ENCODE data around the gene ZNF92.
"Not testable (repeated sequence)": the region's sequence is repeated elsewhere in the genome, so short reads cannot be mapped to it uniquely, and the experiment has no call there.

ZNF92 gene

DNA sequence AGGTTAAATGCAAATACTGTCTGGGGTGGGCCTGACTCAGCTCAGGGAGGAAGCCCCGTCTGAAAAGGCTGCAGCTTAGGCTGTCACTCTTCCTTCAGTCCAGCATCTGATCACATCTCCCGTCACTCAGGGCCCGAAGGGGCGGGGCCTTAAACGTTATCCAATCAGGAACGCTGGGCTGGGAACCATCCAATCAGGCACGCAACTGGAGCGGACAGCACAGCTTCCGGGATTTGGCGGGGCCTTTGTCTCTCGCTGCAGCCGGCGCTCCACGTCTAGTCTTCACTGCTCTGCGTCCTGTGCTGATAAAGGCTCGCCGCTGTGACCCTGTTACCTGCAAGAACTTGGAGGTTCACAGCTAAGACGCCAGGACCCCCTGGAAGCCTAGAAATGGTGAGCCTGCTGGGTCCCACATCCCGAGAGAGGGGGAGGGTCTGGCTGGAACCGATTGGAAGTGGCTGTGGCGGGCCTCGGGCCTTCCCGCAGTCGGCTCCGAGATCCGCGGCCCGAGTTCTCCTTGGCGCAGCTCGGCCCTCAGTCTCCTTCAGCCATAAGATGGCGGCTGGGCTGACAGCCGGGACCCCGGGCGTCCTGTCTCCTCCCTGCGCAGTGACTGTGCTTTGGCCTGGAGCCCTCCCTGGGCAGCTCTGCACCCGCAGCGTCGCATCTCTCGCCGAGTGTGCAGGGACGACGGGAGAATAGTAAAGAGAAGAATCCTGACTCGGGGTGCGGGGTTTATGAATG, at the start of gene ZNF92:
ZNF92 (plus strand) TSS at position 248 of the 744 bp plus-strand sequence; CDS start at position 391, 143 bp downstream.
- peak; percentile 94 for DNase-seq

DNA sequence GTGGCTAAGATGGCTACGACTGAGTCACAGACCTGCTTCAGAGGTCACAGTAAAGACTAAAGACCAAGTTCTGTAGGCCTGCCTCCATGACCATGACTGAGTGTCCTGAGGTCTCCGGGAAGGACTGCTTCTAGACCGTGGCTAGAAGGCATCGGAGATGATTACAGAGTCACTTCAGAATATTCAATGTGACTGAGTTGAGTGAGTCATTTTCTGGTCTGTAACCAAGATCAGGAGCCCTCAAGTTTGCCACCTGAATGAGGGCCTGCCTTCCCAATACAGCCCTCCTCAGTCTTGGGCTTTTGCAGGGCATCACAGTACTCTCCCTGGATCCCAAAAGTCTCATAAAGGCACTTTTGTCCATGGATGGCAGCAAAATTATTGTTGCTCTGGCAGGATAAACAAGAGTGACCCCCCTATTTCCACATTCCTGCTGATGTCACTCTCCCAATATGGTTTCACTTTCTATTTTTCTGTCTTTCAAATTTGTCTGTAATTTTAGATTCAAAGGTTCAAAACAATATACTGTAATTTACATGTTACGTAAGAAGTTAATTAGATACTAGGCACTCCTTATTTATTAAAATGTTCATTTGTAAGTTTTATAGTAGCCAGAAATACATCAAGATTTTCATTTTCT, 47.7 kb upstream of the ZNF92 start:
- no peak for DNase-seq

DNA sequence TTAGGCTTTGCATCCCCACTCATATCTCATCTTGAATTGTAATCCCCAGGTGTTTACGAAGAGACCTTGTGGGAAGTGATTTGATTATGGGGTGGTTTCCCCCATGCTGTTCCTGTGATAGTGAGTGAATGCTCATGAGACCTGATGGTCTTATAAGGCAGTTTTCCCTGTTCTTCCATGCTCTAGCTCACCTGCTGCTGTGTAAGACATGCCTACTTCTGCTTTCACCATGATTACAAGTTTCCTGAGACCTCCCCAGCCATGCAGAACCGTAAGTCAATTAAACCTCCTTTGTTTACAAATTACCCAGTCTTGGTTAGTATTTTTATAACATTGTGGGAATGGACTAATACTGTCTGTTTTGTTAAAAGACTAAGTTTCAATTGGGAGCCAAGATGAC, 35.3 kb upstream of the ZNF92 start:
- no peak for DNase-seq

DNA sequence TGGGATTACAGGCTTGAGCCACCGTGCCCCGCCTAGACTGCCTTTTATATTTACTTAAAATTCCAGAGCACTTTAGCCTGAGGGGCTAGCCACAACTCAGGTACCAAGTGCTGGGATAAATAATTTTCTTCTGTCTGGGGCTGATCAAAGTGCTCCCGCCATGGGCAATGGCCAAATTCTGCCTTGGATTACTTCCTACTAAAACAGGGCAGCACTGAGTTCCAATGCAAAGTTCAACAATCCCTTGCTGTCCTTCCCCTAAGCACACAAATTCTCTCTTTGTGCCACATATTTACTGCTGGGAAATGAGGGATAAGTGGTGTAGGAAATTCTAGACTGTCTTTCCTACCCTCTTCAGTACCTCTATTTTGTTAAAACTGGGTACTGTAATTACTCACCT, 34.4 kb upstream of the ZNF92 start:
- no peak for DNase-seq

DNA sequence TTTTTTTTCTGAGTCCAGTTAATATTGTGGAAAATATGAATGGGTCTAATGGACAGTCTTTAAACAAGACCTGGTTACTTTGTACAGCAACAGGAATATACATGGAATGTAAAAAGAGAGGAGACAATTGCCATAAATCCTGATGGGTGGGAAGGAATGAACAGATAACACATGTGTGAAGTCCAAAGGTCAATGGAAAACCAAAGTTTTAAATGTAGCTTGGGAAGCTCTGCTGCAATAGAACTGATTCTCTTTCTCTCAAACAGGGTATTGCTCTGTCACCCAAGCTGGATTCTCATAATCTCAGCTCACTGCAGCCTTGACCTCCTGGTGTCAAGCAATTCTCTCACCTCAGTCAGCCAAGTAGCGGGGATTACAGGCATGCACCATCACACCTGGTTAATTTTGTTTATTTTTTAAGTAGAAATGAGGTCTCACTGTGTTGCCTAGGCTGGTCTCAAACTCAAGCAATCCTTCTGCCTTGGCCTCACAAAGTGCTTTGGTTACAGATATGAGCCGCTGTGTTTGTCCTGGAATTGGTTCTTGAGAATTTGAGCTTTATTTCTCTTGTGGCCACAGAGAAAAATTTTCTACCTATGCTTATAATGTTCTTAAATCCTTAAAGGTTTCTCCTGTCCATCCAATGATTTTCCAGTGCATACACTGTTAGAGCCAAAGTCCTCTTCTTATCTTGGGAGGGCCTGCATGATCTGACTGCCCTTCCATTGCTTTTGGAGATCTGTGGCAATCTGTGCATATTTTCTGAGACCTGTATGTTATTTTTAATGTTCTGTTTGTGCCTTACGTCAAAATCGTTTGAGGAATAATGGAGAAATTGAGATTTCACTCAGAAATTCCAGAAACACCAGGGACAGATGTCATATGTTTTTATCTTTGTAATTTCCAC, 30.7 kb upstream of the ZNF92 start:
- no peak for DNase-seq

DNA sequence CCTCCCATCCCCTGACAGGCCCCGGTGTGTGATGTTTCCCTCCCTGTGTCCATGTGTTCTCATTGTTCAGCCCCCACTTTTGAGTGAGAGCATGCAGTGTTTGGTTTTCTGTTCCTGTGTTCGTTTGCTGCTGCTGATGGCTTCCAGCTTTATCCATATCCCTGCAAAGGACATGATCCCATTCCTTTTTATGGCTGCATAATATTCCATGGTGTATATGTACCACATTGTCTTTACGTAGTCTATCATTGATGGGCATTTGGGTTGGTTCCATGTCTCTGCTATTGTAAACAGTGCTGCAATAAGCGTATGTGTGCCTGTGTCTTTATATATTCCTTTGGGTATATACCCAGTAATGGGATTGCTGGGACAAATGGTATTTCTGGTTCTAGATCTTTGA, 29.1 kb upstream of the ZNF92 start:
- not testable (repeated sequence) for DNase-seq

DNA sequence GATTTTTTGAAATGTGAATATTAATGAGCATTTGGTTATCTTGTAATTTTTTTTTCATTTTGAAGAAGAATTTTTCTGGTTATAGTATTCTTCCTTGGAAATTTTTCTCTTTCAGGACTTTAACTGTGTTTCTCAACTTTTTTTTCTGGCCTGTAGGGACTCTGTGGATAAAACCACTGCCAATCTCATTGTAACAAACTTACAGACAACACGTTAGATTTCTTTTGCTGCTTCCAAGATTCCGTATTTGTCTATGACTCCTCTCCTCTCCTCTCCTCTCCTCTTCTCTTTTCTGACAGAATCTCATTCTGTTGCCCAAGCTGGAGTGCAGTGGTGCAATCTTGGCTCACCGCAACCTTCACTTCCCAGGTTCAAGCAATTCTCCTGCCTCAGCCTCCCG, 19.4 kb upstream of the ZNF92 start:
- no peak for DNase-seq

DNA sequence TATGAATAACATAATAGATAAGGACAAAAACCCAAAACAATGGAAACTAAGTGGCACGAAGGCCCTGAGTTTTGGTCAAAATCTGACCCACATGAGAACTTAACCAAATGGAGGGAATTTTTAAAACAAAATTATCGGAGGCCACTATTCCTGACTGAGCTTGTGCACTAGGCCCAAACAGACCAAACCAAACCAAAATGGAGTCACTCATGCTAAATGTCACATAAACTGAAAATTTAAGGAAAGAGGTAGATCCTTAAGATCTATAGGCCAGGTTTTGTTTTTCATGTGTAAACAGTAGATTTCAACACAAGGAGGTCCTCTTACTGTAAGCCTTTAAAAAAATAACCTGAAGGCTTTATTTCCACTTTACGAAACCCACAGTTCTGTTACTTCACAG, 3.8 kb upstream of the ZNF92 start:
- no peak for DNase-seq

DNA sequence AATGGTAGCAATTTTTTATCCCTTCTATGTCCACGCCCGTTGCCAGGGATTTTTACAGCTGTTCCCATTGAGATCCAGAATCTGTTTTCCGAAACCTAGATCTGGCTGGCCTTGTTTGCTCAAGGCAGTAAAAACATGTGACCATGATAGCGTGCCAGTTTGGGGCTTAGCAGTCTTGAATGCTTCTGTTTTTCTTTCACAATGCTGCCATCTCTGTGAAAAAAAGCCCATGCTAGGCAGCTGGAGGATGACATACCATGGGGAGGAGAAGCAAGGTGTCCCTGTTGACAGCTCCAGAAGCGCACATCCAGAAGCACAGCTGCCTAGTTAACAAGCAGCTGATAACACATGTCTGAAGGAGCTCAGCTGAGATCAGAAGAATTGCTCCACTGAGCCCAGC, 2.2 kb upstream of the ZNF92 start:
- DNase-seq = no peak

DNA sequence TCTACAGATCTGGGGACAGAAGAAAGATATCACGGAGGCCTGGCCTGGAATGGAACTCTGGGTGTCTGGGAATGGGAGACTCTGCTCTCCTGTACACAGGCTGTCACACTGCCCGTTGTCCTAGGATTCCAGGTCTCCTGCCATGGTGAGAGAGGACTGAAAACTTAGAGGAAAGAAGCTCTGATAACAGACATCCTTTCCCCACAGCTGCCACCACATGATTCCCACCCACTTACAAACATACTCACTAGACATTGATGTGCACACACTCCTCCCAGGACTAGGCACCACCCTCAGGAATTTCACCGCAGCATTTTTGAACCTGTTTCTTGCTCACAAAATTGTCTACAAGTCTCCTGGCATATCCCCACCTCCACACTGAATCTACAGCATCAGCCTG, 5.7 kb downstream of the ZNF92 start:
- no peak for DNase-seq

DNA sequence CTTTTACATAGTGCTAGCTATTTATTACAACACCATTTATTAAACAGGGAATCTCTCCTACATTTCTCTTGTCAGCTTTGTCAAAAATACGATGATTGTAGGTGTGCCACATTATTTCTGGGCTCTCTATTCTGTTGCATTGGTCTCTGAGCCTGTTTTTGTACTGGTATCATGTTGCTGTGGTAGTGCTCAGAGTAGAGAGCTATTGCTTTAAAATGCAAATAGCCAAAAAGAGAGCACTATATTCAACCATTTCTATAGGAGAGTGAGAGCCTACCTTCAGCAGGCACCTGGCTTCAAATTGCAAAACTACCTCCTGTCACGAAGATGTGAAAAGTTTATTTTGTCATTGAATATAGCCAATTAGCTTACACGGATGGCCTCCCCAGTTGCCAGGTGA, 8.1 kb downstream of the ZNF92 start:
- no peak for DNase-seq

DNA sequence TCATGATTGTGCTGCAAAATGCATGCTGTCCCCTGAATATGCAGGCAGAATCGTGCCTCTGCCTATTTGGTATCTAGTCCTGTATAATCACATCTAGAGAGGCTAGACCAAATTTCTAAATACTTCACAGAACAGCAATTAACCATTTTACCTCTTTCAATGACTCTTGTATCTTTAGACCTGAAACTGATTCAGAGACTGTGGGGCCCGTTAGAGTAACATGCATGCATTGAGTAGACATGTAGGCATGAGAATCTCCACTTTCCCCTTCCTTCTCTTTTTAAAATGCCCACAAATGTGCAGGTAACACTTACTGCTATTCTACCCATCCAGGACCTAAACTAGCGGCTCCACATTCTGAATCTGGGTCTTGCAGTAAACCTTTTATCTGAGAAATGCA, 8.8 kb downstream of the ZNF92 start:
- no peak for DNase-seq

DNA sequence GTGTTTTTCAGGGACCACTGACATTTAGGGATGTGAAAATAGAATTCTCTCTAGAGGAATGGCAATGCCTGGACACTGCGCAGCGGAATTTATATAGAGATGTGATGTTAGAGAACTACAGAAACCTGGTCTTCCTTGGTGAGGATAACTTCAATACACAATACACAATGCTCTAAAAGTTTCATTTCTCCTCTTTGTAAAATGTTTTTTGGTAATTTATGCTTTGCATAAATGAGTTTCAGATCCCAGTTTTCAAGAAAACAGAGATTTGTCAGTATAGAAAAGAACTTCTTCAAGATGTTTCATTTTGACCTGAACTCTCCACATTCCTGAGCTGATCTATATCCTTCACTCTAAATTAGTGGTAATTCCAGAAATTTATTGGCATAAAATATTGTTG, 14.2 kb downstream of the ZNF92 start:
- DNase-seq = no peak

DNA sequence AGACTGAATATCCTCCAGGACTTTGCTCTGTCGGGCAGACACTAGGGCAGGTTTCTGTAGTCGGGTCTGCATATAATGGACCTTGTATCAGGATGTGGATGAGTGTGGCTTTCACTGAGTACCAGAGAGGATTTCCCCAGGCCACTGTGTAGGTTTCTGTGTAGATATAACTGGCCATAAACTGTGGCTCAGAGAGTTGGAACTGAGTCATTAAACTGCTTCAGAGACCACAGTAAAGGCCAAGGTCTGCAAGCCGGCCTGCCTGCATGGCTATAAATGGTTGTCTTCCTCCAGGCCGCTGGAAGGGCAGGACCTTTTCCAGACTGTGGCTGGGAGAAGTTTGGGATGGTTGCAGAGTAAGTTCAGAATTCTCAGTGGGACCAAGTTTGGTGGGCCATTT, 16.9 kb downstream of the ZNF92 start:
- no peak for DNase-seq

DNA sequence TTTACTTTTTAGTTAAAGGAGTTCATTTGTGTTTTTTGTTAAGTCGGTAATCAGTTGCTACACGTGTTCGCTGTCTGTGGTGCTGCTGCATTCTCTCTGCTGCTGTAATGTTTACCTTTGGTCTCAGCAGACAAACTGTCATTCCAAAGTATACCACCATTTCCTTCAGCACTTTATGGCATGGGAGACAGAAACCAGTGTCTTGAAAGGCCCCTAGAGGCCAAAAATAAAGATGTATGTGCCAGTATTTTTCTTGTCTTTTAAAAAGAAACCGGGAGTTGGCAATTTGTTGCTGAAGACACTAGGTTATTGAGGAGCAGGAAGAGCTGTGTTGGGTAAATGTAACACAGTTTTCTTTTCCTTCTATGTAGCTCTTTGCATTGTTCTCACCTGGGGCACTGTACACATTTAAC, 24.1 kb downstream of the ZNF92 start:
- no peak for DNase-seq

DNA sequence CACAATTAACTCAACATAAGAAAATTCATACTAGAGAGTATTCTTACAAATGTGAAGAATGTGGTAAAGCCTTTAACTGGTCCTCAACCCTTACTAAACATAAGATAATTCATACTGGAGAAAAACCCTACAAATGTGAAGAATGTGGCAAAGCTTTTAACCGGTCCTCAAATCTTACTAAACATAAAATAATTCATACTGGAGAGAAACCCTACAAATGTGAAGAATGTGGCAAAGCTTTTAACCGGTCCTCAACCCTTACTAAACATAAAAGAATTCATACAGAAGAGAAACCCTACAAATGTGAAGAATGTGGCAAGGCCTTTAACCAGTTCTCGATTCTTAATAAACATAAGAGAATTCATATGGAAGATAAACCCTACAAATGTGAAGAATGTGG, 25.0 kb downstream of the ZNF92 start:
- not testable (repeated sequence) for DNase-seq

DNA sequence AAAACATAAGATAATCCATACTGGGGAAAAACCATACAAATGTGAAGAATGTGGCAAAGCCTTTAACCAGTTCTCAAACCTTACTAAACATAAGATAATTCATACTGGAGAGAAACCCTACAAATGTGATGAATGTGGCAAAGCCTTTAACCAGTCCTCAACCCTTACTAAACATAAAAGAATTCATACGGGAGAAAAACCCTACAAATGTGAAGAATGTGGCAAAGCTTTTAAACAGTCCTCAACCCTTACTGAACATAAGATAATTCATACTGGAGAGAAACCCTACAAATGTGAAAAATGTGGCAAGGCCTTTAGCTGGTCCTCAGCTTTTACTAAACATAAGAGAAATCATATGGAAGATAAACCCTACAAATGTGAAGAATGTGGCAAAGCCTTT, 25.4 kb downstream of the ZNF92 start:
- DNase-seq = not testable (repeated sequence)

DNA sequence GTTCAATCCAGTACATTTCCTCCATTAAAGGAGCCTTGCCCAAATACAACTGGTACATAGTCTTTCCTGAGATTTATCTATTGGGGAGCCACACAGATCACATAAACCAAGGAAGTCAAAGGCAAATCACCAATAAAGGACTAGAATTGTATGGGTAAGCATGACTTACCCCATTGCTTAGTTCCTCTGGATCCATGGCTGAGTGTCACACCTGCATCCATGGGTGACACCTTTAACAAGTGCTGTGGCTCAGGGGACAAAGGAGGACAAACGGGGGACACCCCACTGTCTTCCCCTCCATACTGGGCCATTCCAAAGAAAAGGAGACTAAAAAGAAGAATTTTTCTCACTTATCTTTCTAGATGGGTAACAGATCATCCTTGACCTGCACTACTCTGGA, 30.4 kb downstream of the ZNF92 start:
- DNase-seq = no peak

DNA sequence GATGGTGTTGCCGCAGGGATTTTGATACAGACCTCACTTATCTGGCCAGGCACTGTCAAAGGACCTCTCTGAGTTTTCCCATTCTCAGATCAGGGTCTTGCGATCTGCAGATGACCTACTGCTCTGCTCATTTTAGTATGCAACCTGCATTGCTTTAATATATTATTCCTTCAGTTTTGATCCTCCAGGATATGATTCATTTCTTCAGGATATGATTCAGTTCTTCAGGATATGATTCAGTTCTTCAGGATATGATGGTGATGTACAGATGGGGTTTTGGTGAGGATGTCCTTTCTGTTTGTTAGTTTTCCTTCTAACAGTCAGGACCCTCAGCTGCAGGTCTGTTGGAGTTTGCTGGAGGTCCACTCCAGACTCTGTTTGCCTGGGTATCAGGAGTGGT, 33.1 kb downstream of the ZNF92 start:
- not testable (repeated sequence) for DNase-seq

DNA sequence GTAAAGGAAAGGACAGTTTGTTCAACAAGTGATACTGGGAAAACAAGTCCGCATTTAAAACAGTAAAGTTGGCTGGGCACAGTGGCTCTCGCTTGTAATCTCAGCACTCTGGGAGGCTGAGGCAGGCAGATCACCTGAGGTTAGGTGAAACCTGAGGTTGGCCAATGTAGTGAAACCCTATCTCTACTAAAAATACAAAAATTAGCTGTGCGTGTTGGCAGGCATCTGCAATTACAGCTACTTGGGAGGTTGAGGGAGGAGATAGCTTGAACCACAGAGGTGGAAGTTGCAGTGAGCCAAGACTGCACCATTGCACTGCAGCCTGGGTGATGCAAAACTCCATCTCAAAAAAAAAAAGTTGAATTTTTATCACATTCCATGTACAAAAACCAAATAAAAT, 35.7 kb downstream of the ZNF92 start:
- DNase-seq = no peak

DNA sequence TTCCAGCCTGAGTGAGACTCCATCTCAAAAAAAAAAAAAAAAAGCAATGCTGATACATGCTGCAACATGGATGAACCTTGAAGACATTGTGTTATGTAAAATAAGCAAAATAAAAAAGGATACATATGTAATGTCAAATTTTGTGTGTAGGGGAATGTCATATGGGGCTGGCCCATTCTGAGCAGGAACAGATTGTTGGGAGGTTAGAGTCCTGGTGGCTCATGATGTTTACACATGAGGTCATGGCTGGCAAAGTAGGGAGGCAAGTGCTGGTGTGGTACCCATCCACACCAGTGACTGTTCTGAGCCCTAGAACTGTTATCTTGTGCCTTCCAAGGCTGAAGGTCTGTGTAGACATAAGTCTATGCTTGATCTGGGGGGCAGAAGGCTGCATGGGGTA, 37.6 kb downstream of the ZNF92 start:
- no peak for DNase-seq

DNA sequence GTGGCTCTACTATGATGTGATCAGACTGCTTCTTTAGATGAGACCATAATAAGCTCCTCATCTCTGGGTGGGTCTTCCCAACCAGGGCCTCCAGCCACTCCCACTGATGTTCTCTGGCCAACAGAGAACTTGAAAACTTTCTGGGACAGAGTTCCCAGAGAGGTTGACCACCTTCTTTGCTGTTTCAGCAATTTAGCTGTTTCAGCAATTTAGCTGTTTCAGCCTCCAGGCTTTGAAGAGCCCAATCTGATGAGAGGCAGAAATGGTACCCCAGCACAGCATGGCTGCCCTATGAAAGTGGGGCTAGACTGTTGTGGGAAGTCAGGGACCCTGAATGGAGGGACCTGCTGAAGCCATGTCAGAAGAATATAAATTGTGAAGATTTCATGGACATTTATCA, 49.0 kb downstream of the ZNF92 start:
- no peak for DNase-seq

DNA sequence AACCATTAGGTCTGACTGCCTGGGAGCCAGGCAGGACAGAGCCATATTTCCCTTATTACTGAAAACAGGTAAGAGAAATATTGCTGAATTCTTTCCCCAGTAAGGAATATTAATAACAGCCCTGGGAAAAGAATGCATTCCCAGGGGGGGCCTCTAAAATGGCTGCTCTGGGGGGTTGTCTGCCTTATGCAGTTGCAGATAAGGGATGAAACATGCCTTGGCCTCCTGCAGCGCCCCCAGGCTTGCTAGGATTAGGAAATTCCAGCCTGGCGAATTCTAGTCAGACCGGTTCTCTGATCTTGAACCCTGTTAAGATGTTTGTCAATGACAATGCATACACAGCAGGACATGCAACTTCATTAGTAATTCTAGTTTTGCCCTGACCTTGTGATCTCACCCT, 49.6 kb downstream of the ZNF92 start:
- not testable (repeated sequence) for DNase-seq

Data from NCI-H1694 treated with DMSO at 0.1 percent for 48 hours (cell line).